Mesothelial cell of epicardium (in vitro differentiated cells): ENCODE measurements around the gene LKAAEAR1. TPM values are rescaled to one million over a fixed set of nuclear protein-coding genes. Genes with fewer than 3 reads are reported as not detected.

Source experiments
- DNase-seq, 2 experiments: peaks; one replicate each; pipeline ENCODE4 v3.0.0; 2021; ENCODE audit warnings: low spot score in 2 of 2; ENCODE audit not compliant: unreplicated experiment in 2 of 2
- H3K27ac Mint-ChIP-seq: 2 replicates; pipeline ENCODE4 v1.8.0; 2021; ENCODE audit warnings: mixed read lengths
- H3K27me3 Mint-ChIP-seq: 2 replicates; pipeline ENCODE4 v1.8.0; 2021; ENCODE audit warnings: low read depth, mixed read lengths
- H3K36me3 Mint-ChIP-seq: 2 replicates; pipeline ENCODE4 v1.8.0; 2021; ENCODE audit warnings: mixed read lengths
- H3K4me1 Mint-ChIP-seq: 2 replicates; pipeline ENCODE4 v1.8.0; 2021; ENCODE audit warnings: mixed read lengths
- H3K4me3 Mint-ChIP-seq: 2 replicates; pipeline ENCODE4 v1.8.0; 2021; ENCODE audit warnings: mild to moderate bottlenecking, moderate library complexity, mixed read lengths
- H3K9me3 Mint-ChIP-seq: 2 replicates; pipeline ENCODE4 v1.8.0; 2021; ENCODE audit warnings: mixed read lengths
- CTCF ChIP-seq: fragments of 200-600 bp; sonication (generic); IDR thresholded peaks from one replicate; pipeline ENCODE4 v1.5.0; 2021; ENCODE audit warnings: antibody characterized with exemption; ENCODE audit not compliant: unreplicated experiment
- microRNA-seq: library from miRNA; unstranded; fragments of <30 nt; microRNA quantifications from one replicate; pipeline ENCODE4 v1.2.0, GENCODE V29; 2021; ENCODE audit warnings: inconsistent platforms, mixed read lengths
- total RNA-seq: library from RNA; stranded (reverse); gene quantifications from 3 replicates; pipeline ENCODE4 v1.2.1, GENCODE V29; 2021

Gene LKAAEAR1
- total RNA-seq, 1 donor from 2014 or later: not detected

- H3K36me3 Mint-ChIP-seq: peaks cover 8% of the 10 kb centered on the region
- no peak overlapping the region for H3K27ac Mint-ChIP-seq
- peaks cover 30% of the 10 kb centered on the region for H3K27me3 Mint-ChIP-seq
- peaks cover 8% of the 10 kb centered on the region for H3K4me1 Mint-ChIP-seq
- no peak for DNase-seq
- H3K4me3 Mint-ChIP-seq: no peak overlapping the region
- no peaks in the 10 kb centered on the region for H3K9me3 Mint-ChIP-seq
- no peak for TF ChIP-seq CTCF
Measured at GRCh38 chr20:64035066-64035932, 48.9 kb downstream of the LKAAEAR1 start.

DNA sequence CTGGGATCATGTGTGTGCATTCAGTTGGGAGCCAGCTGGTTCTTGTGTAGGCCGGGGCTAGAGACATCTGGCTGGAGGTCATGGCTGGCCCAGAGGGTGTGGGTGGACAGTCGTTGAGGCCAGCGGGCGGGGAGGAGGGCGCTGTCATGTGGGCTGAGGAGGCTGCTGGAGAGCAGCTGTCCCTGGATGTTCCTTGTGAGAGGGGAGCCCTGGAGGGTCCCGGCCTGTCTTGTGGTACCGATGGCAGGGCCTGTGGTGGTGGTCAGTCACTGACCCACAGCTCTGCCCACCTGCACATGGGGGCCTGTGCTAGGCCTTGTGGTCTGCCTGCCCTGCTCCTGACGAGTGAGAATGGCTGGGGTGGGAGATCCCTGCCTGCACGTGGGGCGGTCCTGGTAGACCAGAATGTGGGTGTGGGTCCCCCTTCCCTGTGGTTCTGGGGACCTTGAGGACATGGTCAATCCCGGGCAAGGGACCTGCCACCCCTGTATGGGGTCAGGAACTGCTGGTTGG lies 50.2 kb downstream of the LKAAEAR1 start:
- peaks cover 18% of the 10 kb centered on the region for H3K27me3 Mint-ChIP-seq
- H3K36me3 Mint-ChIP-seq: peaks cover 11% of the 10 kb centered on the region
- no peak overlapping the region for H3K4me3 Mint-ChIP-seq
- TF ChIP-seq CTCF: no peak
- H3K27ac Mint-ChIP-seq: no peak overlapping the region
- no peak for DNase-seq
- no peaks in the 10 kb centered on the region for H3K9me3 Mint-ChIP-seq
- peaks cover 2% of the 10 kb centered on the region for H3K4me1 Mint-ChIP-seq

Small RNA genes lying within 50 kb of the gene (microRNA-seq; reads per million reads assigned to microRNA genes)
- 0.88 reads per million for gene MIR6813

Other genes starting within 250 kb of the LKAAEAR1 start
- not detected in 3 replicates for gene ABHD16B, start 222.9 kb downstream of the LKAAEAR1 start, total RNA-seq
- 73.1 to 77.3 TPM (median 73.8 TPM) in 3 replicates for gene TPD52L2, start 219.1 kb downstream of the LKAAEAR1 start, total RNA-seq
- 40.6 to 43.2 TPM (median 41.6 TPM) in 3 replicates for gene DNAJC5, start 189.3 kb downstream of the LKAAEAR1 start, total RNA-seq
- gene UCKL1, start 128.0 kb downstream of the LKAAEAR1 start, total RNA-seq: 56.8 to 60.0 TPM (median 58.0 TPM) in 3 replicates
- gene ZNF512B, start 114.5 kb downstream of the LKAAEAR1 start, total RNA-seq: 60.0 to 62.0 TPM (median 61.0 TPM) in 3 replicates
- gene SAMD10, start 104.8 kb downstream of the LKAAEAR1 start, total RNA-seq: 10.3 to 11.7 TPM (median 11.4 TPM) in 3 replicates
- gene PRPF6, start 103.3 kb downstream of the LKAAEAR1 start, total RNA-seq: 65.2 to 68.2 TPM (median 65.9 TPM) in 3 replicates
- gene C20orf204, start 48.2 kb downstream of the LKAAEAR1 start, total RNA-seq: 2.8 to 4.2 TPM (median 3.2 TPM) in 3 replicates
- gene SOX18, start 34.8 kb downstream of the LKAAEAR1 start, total RNA-seq: 0.23 to 0.34 TPM in 2 of 3 replicates, not detected in the other
- gene TCEA2, start 21.2 kb downstream of the LKAAEAR1 start, total RNA-seq: 77.9 to 81.3 TPM (median 81.2 TPM) in 3 replicates
- 7.0 to 8.1 TPM (median 7.9 TPM) in 3 replicates for gene RGS19, start 4.9 kb downstream of the LKAAEAR1 start, total RNA-seq
- gene OPRL1, start 4.3 kb downstream of the LKAAEAR1 start, total RNA-seq: 2.2 to 2.6 TPM (median 2.5 TPM) in 3 replicates
- not detected in 3 replicates for gene NPBWR2, start 23.2 kb upstream of the LKAAEAR1 start, total RNA-seq
- gene MYT1, start 80.1 kb upstream of the LKAAEAR1 start, total RNA-seq: 0.16 to 0.34 TPM (median 0.20 TPM) in 3 replicates
- 111 to 120 TPM (median 116 TPM) in 3 replicates for gene PCMTD2, start 171.3 kb upstream of the LKAAEAR1 start, total RNA-seq